Prostate gland (tissue), 2 donors: ENCODE measurements around the gene STYK1. TPM values are rescaled to one million over a fixed set of nuclear protein-coding genes. Genes with fewer than 3 reads are reported as not detected.
"Not testable (repeated sequence)": the region's sequence is repeated elsewhere in the genome, so short reads cannot be mapped to it uniquely, and the experiment has no call there.

Experiments used
- DNase-seq: peaks from one replicate; pipeline ENCODE4 v3.0.0-alpha.2; 2019; ENCODE audit warnings: low spot score
- H3K27ac ChIP-seq, 2 donors: fragments of 200-600 bp; sonication (generic); 2 replicates each; pipeline ENCODE4 v1.5.1; 2017 to 2019
- H3K27me3 ChIP-seq: fragments of 200-600 bp; sonication (generic); replicated peaks from 2 replicates; pipeline ENCODE4 v1.5.1; 2019; ENCODE audit not compliant: insufficient read depth
- H3K36me3 ChIP-seq, 2 donors: fragments of 200-600 bp; sonication (generic); 1 replicate in 1 of 2; 2 replicates in 1 of 2; pipeline versions ENCODE4 v1.5.1 to v1.8.1; 2017 to 2019
- H3K4me1 ChIP-seq: fragments of 200-600 bp; sonication (generic); replicated peaks from 2 replicates; pipeline ENCODE4 v1.5.1; 2019
- H3K4me3 ChIP-seq, 2 donors: fragments of 200-600 bp; sonication (generic); 2 replicates each; pipeline ENCODE4 v1.5.1; 2017 to 2019
- H3K9me3 ChIP-seq: fragments of 200-600 bp; sonication (generic); 2 replicates; pipeline ENCODE4 v1.5.1; 2017
- CTCF ChIP-seq, 4 experiments: fragments of 200-600 bp in 2 of 4; fragments of 450-650 bp in 2 of 4; sonication (generic) in 2 of 4; IDR thresholded peaks; 1 replicate in 3 of 4; 2 replicates in 1 of 4; pipeline ENCODE4 v1.5.1; 2016 to 2019; ENCODE audit warnings: antibody characterized with exemption in 4 of 4, mild to moderate bottlenecking in 2 of 4, moderate library complexity in 2 of 4
- POLR2A ChIP-seq: fragments of 450-650 bp; IDR thresholded peaks from one replicate; pipeline ENCODE4 v1.6.1; 2016; ENCODE audit warnings: antibody characterized with exemption, mild to moderate bottlenecking
- POLR2AphosphoS5 ChIP-seq: sonication (generic); formaldehyde crosslinking; IDR thresholded peaks from one replicate; pipeline ENCODE4 v1.6.1; 2017; ENCODE audit warnings: antibody characterized with exemption
- WGBS: methylation state at CpG from one replicate; pipeline ENCODE4 v1.1.5; 2018; 5-methylcytosine and 5-hydroxymethylcytosine counted together
- intact Hi-C: fragments of 100-400 bp; cut with DNase I; formaldehyde crosslinking; loops from one replicate; pipeline ENCODE4 v1.14.2; 2022
- total RNA-seq, 2 donors: library from RNA; depleted of rRNA; stranded (reverse); fragments of >200 nt; gene quantifications; one replicate each; pipeline ENCODE4 v1.1.0, GENCODE V29; 2016

The STYK1 gene
- total RNA-seq, 2 donors from 2014 or later, result 9.5 to 39.7 TPM

- Histone ChIP-seq H3K27me3 (no peaks in the 10 kb centered on the region), H3K36me3 (no peaks in the 10 kb centered on the region), H3K9me3 (no peaks in the 10 kb centered on the region), H3K27ac (no peak overlapping the region), H3K4me3 (no peak overlapping the region), H3K4me1 (no peaks in the 10 kb centered on the region)
- TF ChIP-seq POLR2A (no peak), POLR2AphosphoS5 (no peak), CTCF (IDR thresholded peaks at IDR 0.05) (no peak)
- no peak for DNase-seq
- intact Hi-C loops, result no loop called here
- 97% methylated on average over 3 of the region's 3 CpGs for WGBS
Observed at GRCh38 chr12:10590966-10591365, 82.9 kb downstream of the STYK1 start.

GRCh38 chr12:10584415-10584814, 89.4 kb downstream of the STYK1 start:
- Histone ChIP-seq H3K4me3 (no peak overlapping the region), H3K36me3 (no peaks in the 10 kb centered on the region), H3K27me3 (no peaks in the 10 kb centered on the region), H3K9me3 (no peaks in the 10 kb centered on the region), H3K27ac (no peak overlapping the region), H3K4me1 (no peaks in the 10 kb centered on the region)
- TF ChIP-seq CTCF (IDR thresholded peaks at IDR 0.05) (no peak), POLR2AphosphoS5 (no peak), POLR2A (no peak)
- 78% methylated on average over 1 of the region's 1 CpG for WGBS
- DNase-seq, result no peak
- intact Hi-C loops, result no loop called here

- intact Hi-C loops, result no loop called here
- TF ChIP-seq CTCF (IDR thresholded peaks at IDR 0.05) (no peak), POLR2AphosphoS5 (no peak), POLR2A (no peak)
- no peaks in the 10 kb centered on the region for H3K27me3 ChIP-seq
- no peak overlapping the region for H3K27ac ChIP-seq
- no peak overlapping the region for H3K4me3 ChIP-seq
- no peak for DNase-seq
- no peaks in the 10 kb centered on the region for H3K9me3 ChIP-seq
- H3K4me1 ChIP-seq, result no peaks in the 10 kb centered on the region
- 95% methylated on average over 3 of the region's 3 CpGs for WGBS
- H3K36me3 ChIP-seq, result no peaks in the 10 kb centered on the region
Observed at GRCh38 chr12:10582704-10583103, 91.1 kb downstream of the STYK1 start.

- WGBS, result 76% methylated on average over 3 of the region's 3 CpGs
- H3K4me3 ChIP-seq, DNase-seq, H3K9me3 ChIP-seq, intact Hi-C loops, H3K36me3 ChIP-seq, H3K27me3 ChIP-seq, H3K27ac ChIP-seq, H3K4me1 ChIP-seq: not testable (repeated sequence)
Observed at GRCh38 chr12:10582133-10582532, 91.7 kb downstream of the STYK1 start.

- 74% methylated on average over 2 of the region's 2 CpGs for whole genome bisulfite sequencing
- Histone ChIP-seq H3K36me3 (no peaks in the 10 kb centered on the region), H3K4me3 (no peak overlapping the region), H3K27ac (no peak overlapping the region), H3K9me3 (no peaks in the 10 kb centered on the region), H3K4me1 (no peaks in the 10 kb centered on the region), H3K27me3 (no peaks in the 10 kb centered on the region)
- no peak for TF ChIP-seq POLR2AphosphoS5
- no peak for TF ChIP-seq CTCF (IDR thresholded peaks at IDR 0.05)
- no peak for TF ChIP-seq POLR2A
- intact Hi-C loops, result no loop called here
- no peak for DNase-seq
Observed at GRCh38 chr12:10574307-10574706, 99.5 kb downstream of the STYK1 start.

- DNase-seq, H3K36me3 ChIP-seq, intact Hi-C loops, H3K27me3 ChIP-seq, H3K4me1 ChIP-seq, H3K4me3 ChIP-seq, H3K27ac ChIP-seq, H3K9me3 ChIP-seq: not testable (repeated sequence)
- 36% methylated on average over 3 of the region's 3 CpGs for WGBS
Observed at GRCh38 chr12:10572021-10572490, 101.8 kb downstream of the STYK1 start.
